LNCAP (cell line): ENCODE measurements around the gene MBP.

ENCODE experiments used
- CTCF ChIP-seq: fragments of 450-650 bp; IDR thresholded peaks from 2 replicates; pipeline ENCODE4 v1.5.1; 2017; ENCODE audit warnings: mild to moderate bottlenecking

MBP gene

GRCh38 chr18:77020561-77020960, 112.0 kb downstream of the MBP start:
- TF ChIP-seq CTCF = no peak

GRCh38 chr18:77019641-77020040, 112.9 kb downstream of the MBP start:
- TF ChIP-seq CTCF = no peak

GRCh38 chr18:77017355-77017754, 115.2 kb downstream of the MBP start:
- TF ChIP-seq CTCF = no peak

- TF ChIP-seq CTCF = no peak
Observed at GRCh38 chr18:77016936-77017335, 115.6 kb downstream of the MBP start.

GRCh38 chr18:77015771-77016710, 116.5 kb downstream of the MBP start:
- TF ChIP-seq CTCF = no peak

GRCh38 chr18:77015169-77015568, 117.4 kb downstream of the MBP start:
- TF ChIP-seq CTCF = no peak

GRCh38 chr18:77014538-77014937, 118.0 kb downstream of the MBP start:
- TF ChIP-seq CTCF = no peak
